Testis (tissue), 3 donors: Measurements from ENCODE around the gene ITGA6. TPM values are rescaled to one million over a fixed set of nuclear protein-coding genes. Genes with fewer than 3 reads are reported as not detected.
"Not testable (repeated sequence)": the region's sequence is repeated elsewhere in the genome, so short reads cannot be mapped to it uniquely, and the experiment has no call there.

ENCODE experiments used
- DNase-seq: peaks from one replicate; pipeline ENCODE4 v3.0.0-alpha.2; 2019
- H3K27ac ChIP-seq, 2 donors: fragments of 200-600 bp; sonication (generic); one replicate each; pipeline ENCODE4 v1.5.1; 2019
- H3K27me3 ChIP-seq: fragments of 200-600 bp; sonication (generic); one replicate; pipeline ENCODE4 v1.5.1; 2019
- H3K36me3 ChIP-seq: fragments of 200-600 bp; sonication (generic); one replicate; pipeline ENCODE4 v1.5.1; 2017; ENCODE audit warnings: low read depth; ENCODE audit errors: missing control alignments
- H3K4me1 ChIP-seq: fragments of 200-600 bp; sonication (generic); one replicate; pipeline ENCODE4 v1.5.1; 2019
- H3K4me3 ChIP-seq, 2 donors: fragments of 200-600 bp; sonication (generic); one replicate each; pipeline ENCODE4 v1.5.1; 2017 to 2019
- H3K9me3 ChIP-seq: fragments of 200-600 bp; sonication (generic); one replicate; pipeline ENCODE4 v1.5.1; 2017
- CTCF ChIP-seq, 3 experiments: fragments of 450-650 bp in 2 of 3; fragments of 200-600 bp in 1 of 3; sonication (generic) in 1 of 3; IDR thresholded peaks; one replicate each; pipeline ENCODE4 v1.5.1; 2016 to 2019; ENCODE audit warnings: antibody characterized with exemption in 3 of 3, mild to moderate bottlenecking in 2 of 3, moderate library complexity in 1 of 3
- POLR2A ChIP-seq: fragments of 450-650 bp; IDR thresholded peaks from one replicate; pipeline ENCODE4 v1.6.1; 2017; ENCODE audit warnings: antibody characterized with exemption, mild to moderate bottlenecking, moderate library complexity
- WGBS, 2 donors: methylation state at CpG; one replicate each; pipeline ENCODE4 v1.1.5; 2018; 5-methylcytosine and 5-hydroxymethylcytosine counted together
- intact Hi-C: fragments of 100-400 bp; cut with DNase I; formaldehyde crosslinking; loops from one replicate; pipeline ENCODE4 v1.15.1; 2023; ENCODE audit warnings: low total_unique reads
- polyA plus RNA-seq: library from polyadenylated mRNA; stranded (reverse); fragments of 350-450 nt; fragmentation: Illumina TruSeq; extraction: RNeasy Lipid Tissue Mini Kit (QIAGEN cat#74804); gene quantifications from one replicate; pipeline ENCODE4 v1.2.3, GENCODE V29; 2014; ENCODE audit warnings: low read depth, low replicate concordance; ENCODE audit not compliant: insufficient read depth
- total RNA-seq, 2 donors: library from RNA; depleted of rRNA; stranded (reverse); fragments of >200 nt; gene quantifications; one replicate each; pipeline ENCODE4 v1.2.3, GENCODE V29; 2016

ITGA6 gene
- total and polyA plus RNA-seq, 3 donors from 2014 or later = 57.5 to 232 (median 166) TPM

GRCh38 chr2:172516299-172516698, 88.9 kb downstream of the ITGA6 start:
- 45 to 78% methylated on average over 1 of the region's 1 CpG for WGBS, 2 donors
- no peak overlapping the region for H3K27ac ChIP-seq
- no peaks in the 10 kb centered on the region for H3K4me1 ChIP-seq
- H3K36me3 ChIP-seq = no peaks in the 10 kb centered on the region
- intact Hi-C loops = no loop called here
- no peak overlapping the region for H3K4me3 ChIP-seq
- TF ChIP-seq CTCF (IDR thresholded peaks at IDR 0.05) (no peak), POLR2A (no peak)
- H3K9me3 ChIP-seq = no peaks in the 10 kb centered on the region
- no peaks in the 10 kb centered on the region for H3K27me3 ChIP-seq
- DNase-seq = no peak

GRCh38 chr2:172518995-172519394, 91.6 kb downstream of the ITGA6 start:
- no peaks in the 10 kb centered on the region for H3K4me1 ChIP-seq
- intact Hi-C loops = no loop called here

GRCh38 chr2:172525601-172526000, 98.2 kb downstream of the ITGA6 start:
- Histone ChIP-seq H3K4me3 (no peak overlapping the region), H3K4me1 (no peaks in the 10 kb centered on the region), H3K36me3 (no peaks in the 10 kb centered on the region), H3K9me3 (no peaks in the 10 kb centered on the region), H3K27me3 (no peaks in the 10 kb centered on the region), H3K27ac (no peak overlapping the region)
- intact Hi-C loops = no loop called here
- no peak for DNase-seq
- TF ChIP-seq CTCF (IDR thresholded peaks at IDR 0.05) = no peak
- WGBS, 2 donors = 94 to 96% methylated on average over 4 of the region's 4 CpGs

More at GRCh38 chr2:172518995-172519394, 91.6 kb downstream of the ITGA6 start:
- Histone ChIP-seq H3K4me3 (no peak overlapping the region), H3K9me3 (no peaks in the 10 kb centered on the region), H3K36me3 (no peaks in the 10 kb centered on the region), H3K27me3 (no peaks in the 10 kb centered on the region), H3K27ac (no peak overlapping the region)
- no peak for DNase-seq
- TF ChIP-seq CTCF (IDR thresholded peaks at IDR 0.05) (no peak), POLR2A (no peak)

- no peak for TF ChIP-seq POLR2A
- no peak for TF ChIP-seq CTCF (IDR thresholded peaks at IDR 0.05)
- Histone ChIP-seq H3K27ac (no peak overlapping the region), H3K9me3 (no peaks in the 10 kb centered on the region), H3K36me3 (no peaks in the 10 kb centered on the region), H3K4me3 (no peak overlapping the region), H3K27me3 (no peaks in the 10 kb centered on the region), H3K4me1 (no peaks in the 10 kb centered on the region)
- no peak for DNase-seq
- intact Hi-C loops = no loop called here
- WGBS, 2 donors = 93 to 95% methylated on average over 2 of the region's 2 CpGs
These were observed 103.9 kb downstream of the ITGA6 start for GRCh38 chr2:172531309-172531708.

- H3K9me3 ChIP-seq, H3K36me3 ChIP-seq, intact Hi-C loops, H3K4me1 ChIP-seq, H3K27me3 ChIP-seq, DNase-seq, H3K27ac ChIP-seq, H3K4me3 ChIP-seq: not testable (repeated sequence)
- WGBS, 2 donors = 89 to 90% methylated on average over 2 of the region's 2 CpGs
These were observed 105.1 kb downstream of the ITGA6 start for GRCh38 chr2:172532461-172532860.
